ENCODE results near the gene PAM.
"Not testable (repeated sequence)": the region's sequence is repeated elsewhere in the genome, so short reads cannot be mapped to it uniquely, and the experiment has no call there.

- TF ChIP-seq CTCF, POLR2A (IDR thresholded peaks at IDR 0.05): not testable (repeated sequence)
Measured at GRCh38 chr5:102751903-102752376, 3.2 kb upstream of the PAM start.
